H1 (cell line): Measurements from ENCODE around the gene WDR54. TPM values are rescaled to one million over a fixed set of nuclear protein-coding genes. Genes with fewer than 3 reads are reported as not detected.

Experiments used
- CTCF ChIA-PET: fragments of 300-600 bp; sonication (Branson Sonifier 250); formaldehyde crosslinking; loops from one replicate; lab custom pipeline; 2021; ENCODE audit not compliant: partially characterized antibody; lab: Charles Lee
- POLR2A ChIA-PET: fragments of 300-600 bp; sonication (Branson Sonifier 250); formaldehyde crosslinking; loops from one replicate; lab custom pipeline; 2021; ENCODE audit warnings: inconsistent platforms; ENCODE audit not compliant: partially characterized antibody; lab: Charles Lee
- DNase-seq, 2 experiments: peaks; one replicate each; pipeline versions ENCODE4 v3.0.0 to v3.0.0-alpha.2; 2010 to 2022; ENCODE audit warnings: low spot score in 2 of 2, low read depth in 1 of 2, mixed read lengths in 1 of 2
- FAIRE-seq: peaks from 2 replicates; lab custom pipeline; 2011; peaks lifted over from hg19 to GRCh38; lab: Jason Lieb, UNC
- H2AFZ ChIP-seq: 2 replicates; pipeline ENCODE4 v1.8.1; 2012; ENCODE audit warnings: low read length, inconsistent platforms
- H2AK5ac ChIP-seq: 2 replicates; pipeline ENCODE4 v1.6.1; 2013; ENCODE audit warnings: low read depth, low read length
- H2BK120ac ChIP-seq: replicated peaks from 2 replicates; pipeline ENCODE3; 2013; ENCODE audit warnings: low read depth, low read length, inconsistent platforms
- H2BK12ac ChIP-seq: 2 replicates; pipeline ENCODE4 v1.6.1; 2013; ENCODE audit warnings: low read depth, low read length
- H2BK15ac ChIP-seq: 2 replicates; pipeline ENCODE4 v1.6.1; 2013; ENCODE audit warnings: low read length
- H2BK20ac ChIP-seq: 2 replicates; pipeline ENCODE4 v1.6.1; 2013; ENCODE audit warnings: low read length
- H2BK5ac ChIP-seq: 2 replicates; pipeline ENCODE4 v1.6.1; 2013; ENCODE audit warnings: low read depth, low read length
- H3K14ac ChIP-seq: 2 replicates; pipeline ENCODE4 v1.6.1; 2013; ENCODE audit warnings: inconsistent platforms; ENCODE audit not compliant: insufficient read length
- H3K18ac ChIP-seq: 2 replicates; pipeline ENCODE4 v1.6.1; 2013; ENCODE audit warnings: low read length; ENCODE audit errors: extremely low read depth
- H3K23ac ChIP-seq: 2 replicates; pipeline ENCODE4 v1.6.1; 2013; ENCODE audit warnings: inconsistent platforms; ENCODE audit not compliant: insufficient read length
- H3K23me2 ChIP-seq: 2 replicates; pipeline ENCODE4 v1.6.1; 2013; ENCODE audit warnings: low read depth, low read length
- H3K27ac ChIP-seq: 2 replicates; pipeline ENCODE4 v1.6.1; 2011; ENCODE audit warnings: low read depth, low read length, inconsistent platforms
- H3K27me3 ChIP-seq, 4 experiments: replicated peaks in 1 of 4; 1 replicate in 1 of 4; 2 replicates in 3 of 4; pipeline versions ENCODE4 v1.6.1 to v1.8.1; 2011 to 2013; ENCODE audit warnings: low read length in 3 of 4, mild to moderate bottlenecking in 3 of 4, inconsistent platforms in 2 of 4, mixed read lengths in 2 of 4, moderate library complexity in 1 of 4; ENCODE audit not compliant: control insufficient read depth in 3 of 4, insufficient read depth in 3 of 4; ENCODE audit errors: extremely low read depth in 1 of 4
- H3K36me3 ChIP-seq, 4 experiments: 2 replicates each; pipeline versions ENCODE4 v1.6.1 to v1.8.1; 2011 to 2013; ENCODE audit warnings: mild to moderate bottlenecking in 4 of 4, low read length in 3 of 4, moderate library complexity in 2 of 4, control low read depth in 1 of 4, inconsistent platforms in 1 of 4; ENCODE audit not compliant: insufficient read depth in 4 of 4, control insufficient read depth in 2 of 4
- H3K4ac ChIP-seq: replicated peaks from 2 replicates; pipeline ENCODE3; 2013; ENCODE audit warnings: low read length, low read depth, mixed read lengths, inconsistent platforms; ENCODE audit not compliant: insufficient read length
- H3K4me1 ChIP-seq, 4 experiments: replicated peaks in 1 of 4; 1 replicate in 1 of 4; 2 replicates in 3 of 4; pipeline versions ENCODE4 v1.6.1 to v1.8.1; 2011 to 2013; ENCODE audit warnings: low read length in 3 of 4, inconsistent platforms in 2 of 4, mixed read lengths in 1 of 4; ENCODE audit not compliant: insufficient read depth in 4 of 4, control insufficient read depth in 3 of 4
- H3K4me2 ChIP-seq, 2 experiments: 2 replicates each; pipeline versions ENCODE4 v1.6.1 to v1.8.1; 2011 to 2013; ENCODE audit warnings: low read depth in 2 of 2, low read length in 2 of 2, control low read depth in 1 of 2, inconsistent platforms in 1 of 2, mild to moderate bottlenecking in 1 of 2; ENCODE audit not compliant: insufficient read depth in 1 of 2
- H3K4me3 ChIP-seq, 4 experiments: fragments of 200-600, 300-600 bp in 1 of 4; sonication (generic), shearing (Covaris generic), sonication (Bioruptor Twin) in 1 of 4; 2 replicates each; pipeline versions ENCODE4 v1.5.1 to v1.8.1; 2011 to 2016; ENCODE audit warnings: low read length in 4 of 4, low read depth in 3 of 4, control low read depth in 2 of 4, inconsistent platforms in 2 of 4, mild to moderate bottlenecking in 2 of 4, mixed read lengths in 1 of 4, moderate library complexity in 1 of 4; ENCODE audit not compliant: insufficient read depth in 2 of 4; ENCODE audit errors: extremely low read depth in 1 of 4
- H3K56ac ChIP-seq: replicated peaks from 2 replicates; pipeline ENCODE3; 2013; ENCODE audit warnings: low read depth, mild to moderate bottlenecking, mixed read lengths, low read length, inconsistent platforms; ENCODE audit not compliant: insufficient read length
- H3K79me1 ChIP-seq: 2 replicates; pipeline ENCODE4 v1.6.1; 2013; ENCODE audit warnings: low read depth, low read length, control low read depth
- H3K79me2 ChIP-seq, 2 experiments: 2 replicates each; pipeline versions ENCODE4 v1.6.1 to v1.8.1; 2012 to 2013; ENCODE audit warnings: low read length in 2 of 2, mild to moderate bottlenecking in 2 of 2, inconsistent platforms in 1 of 2; ENCODE audit not compliant: insufficient read depth in 2 of 2, control insufficient read depth in 1 of 2
- H3K9ac ChIP-seq, 4 experiments: replicated peaks in 1 of 4; 1 replicate in 1 of 4; 2 replicates in 3 of 4; pipeline versions ENCODE4 v1.6.1 to v1.8.1; 2011 to 2013; ENCODE audit warnings: low read depth in 3 of 4, low read length in 3 of 4, control low read depth in 2 of 4, mild to moderate bottlenecking in 2 of 4, moderate library complexity in 2 of 4, inconsistent platforms in 1 of 4; ENCODE audit errors: extremely low read depth in 1 of 4
- H3K9me3 ChIP-seq, 2 experiments: 2 replicates each; pipeline versions ENCODE4 v1.6.1 to v1.8.1; 2012 to 2013; ENCODE audit warnings: mild to moderate bottlenecking in 2 of 2, moderate library complexity in 2 of 2, control low read depth in 1 of 2, inconsistent platforms in 1 of 2, low read depth in 1 of 2, low read length in 1 of 2, mixed read lengths in 1 of 2; ENCODE audit not compliant: insufficient read depth in 2 of 2
- H4K20me1 ChIP-seq, 2 experiments: replicated peaks in 1 of 2; 2 replicates each; pipeline versions ENCODE3 to v1.8.1; 2011 to 2013; ENCODE audit warnings: inconsistent platforms in 2 of 2, low read length in 2 of 2, mild to moderate bottlenecking in 1 of 2; ENCODE audit not compliant: insufficient read depth in 2 of 2, control insufficient read depth in 1 of 2
- H4K5ac ChIP-seq: 2 replicates; pipeline ENCODE4 v1.6.1; 2013; ENCODE audit warnings: low read length, low read depth, mixed read lengths, inconsistent platforms; ENCODE audit not compliant: insufficient read length
- H4K8ac ChIP-seq: 2 replicates; pipeline ENCODE4 v1.8.0; 2013; ENCODE audit warnings: mild to moderate bottlenecking, moderate library complexity, low read length, inconsistent platforms; ENCODE audit not compliant: insufficient read depth; ENCODE audit errors: extremely low read depth
- H4K91ac ChIP-seq: replicated peaks from 2 replicates; pipeline ENCODE3; 2013; ENCODE audit warnings: low read length, mixed read lengths, inconsistent platforms; ENCODE audit not compliant: insufficient read length
- WGBS, 2 experiments: shearing (Covaris generic) in 1 of 2; methylation state at CpG; one replicate each; pipeline versions ENCODE4 v1.1.6 to v1.1.7; 2013 to 2015; ENCODE audit warnings: low lambda C conversion rate in 2 of 2, mixed read lengths in 2 of 2, inconsistent platforms in 1 of 2, low coverage in 1 of 2, missing lambda C conversion rate in 1 of 2; ENCODE audit not compliant: insufficient replicate concordance in 2 of 2, insufficient coverage in 1 of 2, insufficient read length in 1 of 2; ENCODE audit errors: extremely low coverage in 1 of 2, missing lambda C conversion rate in 1 of 2; 5-methylcytosine and 5-hydroxymethylcytosine counted together
- polyA plus RNA-seq, 7 experiments: library from polyadenylated mRNA; depleted of rRNA in 3 of 7; stranded (reverse) in 5 of 7; unstranded in 2 of 7; fragments of >200 nt in 5 of 7; fragments of 200-250 nt in 2 of 7; gene quantifications; 1 replicate in 5 of 7; 2 replicates in 1 of 7; 4 replicates in 1 of 7; pipeline versions ENCODE4 v1.2.1 to v1.2.3, GENCODE V29; 2011 to 2013; ENCODE audit warnings: missing spikeins in 2 of 7, mixed read lengths in 2 of 7
- total RNA-seq: library from RNA; stranded (reverse); fragmentation: NEBNext Ultra II Directional; extraction: Animal tissue kit (Norgen Biotek cat#: 25700); gene quantifications from 2 replicates; pipeline ENCODE4 v1.2.1, GENCODE V29; 2021

WDR54 gene
- total and polyA plus RNA-seq, 2 of the 8 experiments (the other 6 are each of a cell fraction or from before 2014, with no cell fraction given), result 41.6 to 125 TPM

GRCh38 chr2:74461187-74462053, 39.9 kb downstream of the WDR54 start:
- no peak overlapping the region for H4K91ac ChIP-seq
- ChIA-PET CTCF (interaction anchor here (0.6 to 10.5 kb wide), 18 partner anchors 10 to 336 kb away, joined by 3 to 86 read pairs (median 3); partner anchors contain the start of genes CCDC142, M1AP, MRPL53 and TTC31), POLR2A (interaction anchor here (0.7 to 10.5 kb wide), 7 partner anchors 12 to 46 kb away, joined by 3 to 89 read pairs (median 3); partner anchors contain the start of genes CCDC142, MRPL53, PCGF1 and RTKN)
- peak overlapping the region; percentile 54; the same call in 1 of the 2 replicates for H4K8ac ChIP-seq
- DNase-seq (peak in 1 of 2 experiments; percentile 78), FAIRE-seq (no peak)
- no peak overlapping the region for H3K27ac ChIP-seq
- H3K79me2 ChIP-seq, result peaks cover 0 to 10% of the 10 kb centered on the region in 2 experiments; a peak in 1 of 4 replicates
- no peak overlapping the region for H2BK15ac ChIP-seq
- H2AFZ ChIP-seq, result no peak overlapping the region
- H3K9ac ChIP-seq, result no peak overlapping the region
- H3K36me3 ChIP-seq, result peaks cover 0 to 12% (median 2%) of the 10 kb centered on the region in 4 experiments; a peak in 4 of 8 replicates
- no peaks in the 10 kb centered on the region; the same call in none of the 2 replicates for H3K79me1 ChIP-seq
- no peaks in the 10 kb centered on the region for H3K9me3 ChIP-seq
- 90% methylated on average over 27 of the region's 27 CpGs; no CpG with 5 or more reads in 1 of the 2 experiments for WGBS, 2 experiments
- H3K27me3 ChIP-seq, result no peaks in the 10 kb centered on the region
- H2BK120ac ChIP-seq, result no peak overlapping the region
- H2AK5ac ChIP-seq, result no peak overlapping the region
- peaks cover 0 to 6% (median 2%) of the 10 kb centered on the region in 4 experiments; a peak in 4 of 7 replicates for H3K4me1 ChIP-seq
- no peak overlapping the region for H3K56ac ChIP-seq
- H2BK12ac ChIP-seq, result no peak overlapping the region
- H3K4me2 ChIP-seq, result no peak overlapping the region
- H2BK20ac ChIP-seq, result no peak overlapping the region
- H4K20me1 ChIP-seq, result no peaks in the 10 kb centered on the region
- peaks cover 21% of the 10 kb centered on the region for H3K23me2 ChIP-seq
- no peak overlapping the region for H3K4ac ChIP-seq
- H3K18ac ChIP-seq, result no peak overlapping the region
- H2BK5ac ChIP-seq, result no peak overlapping the region; the same call in 1 of the 2 replicates
- H4K5ac ChIP-seq, result no peak overlapping the region
- no peak overlapping the region for H3K23ac ChIP-seq
- no peak overlapping the region for H3K14ac ChIP-seq
- no peak overlapping the region for H3K4me3 ChIP-seq
